GM18517 (cell line): ENCODE results near the gene UAP1L1.
A peak's percentile ranks its signal among the peaks of the same experiment; 100 is the strongest.
"Not testable (repeated sequence)": the region's sequence is repeated elsewhere in the genome, so short reads cannot be mapped to it uniquely, and the experiment has no call there.

Source experiments
- ATAC-seq: cut with Tn5 transposase; IDR thresholded peaks from one replicate; pipeline ENCODE4 v1.9.1; 2021; ENCODE audit warnings: mild to moderate bottlenecking, moderate library complexity; ENCODE audit not compliant: unreplicated experiment

The UAP1L1 gene

GRCh38 chr9:137055385-137056364, 21.6 kb upstream of the UAP1L1 start:
- no peak for ATAC-seq

GRCh38 chr9:137056739-137057415, 20.4 kb upstream of the UAP1L1 start:
- no peak for ATAC-seq

- no peak for ATAC-seq
These were observed 19.8 kb upstream of the UAP1L1 start for GRCh38 chr9:137057545-137057944.

- ATAC-seq = no peak
These were observed 18.6 kb upstream of the UAP1L1 start for GRCh38 chr9:137058521-137059234.

- ATAC-seq = no peak
These were observed 14.9 kb upstream of the UAP1L1 start for GRCh38 chr9:137062384-137062783.

GRCh38 chr9:137062798-137063197, 14.5 kb upstream of the UAP1L1 start:
- ATAC-seq = not testable (repeated sequence)

GRCh38 chr9:137063311-137064026, 13.8 kb upstream of the UAP1L1 start:
- no peak for ATAC-seq

GRCh38 chr9:137064027-137064879, 13.1 kb upstream of the UAP1L1 start:
- no peak for ATAC-seq

- no peak for ATAC-seq
These were observed 12.5 kb upstream of the UAP1L1 start for GRCh38 chr9:137064880-137065164.

GRCh38 chr9:137065336-137065967, 11.9 kb upstream of the UAP1L1 start:
- ATAC-seq = no peak

- no peak for ATAC-seq
These were observed 11.0 kb upstream of the UAP1L1 start for GRCh38 chr9:137066096-137066861.

GRCh38 chr9:137067860-137068538, 9.3 kb upstream of the UAP1L1 start:
- peak; percentile 45 for ATAC-seq

GRCh38 chr9:137068539-137069507, 8.5 kb upstream of the UAP1L1 start:
- no peak for ATAC-seq

- no peak for ATAC-seq
These were observed 7.7 kb upstream of the UAP1L1 start for GRCh38 chr9:137069508-137070091.

GRCh38 chr9:137070201-137070905, 7.0 kb upstream of the UAP1L1 start, which contains the start of gene SAPCD2:
Gene SAPCD2, minus strand, starts transcription at chr9:137070557. Its CDS starts 97 bp downstream, at chr9:137070460.
- ATAC-seq = peak; percentile 66

GRCh38 chr9:137070906-137071275, 6.4 kb upstream of the UAP1L1 start:
- ATAC-seq = peak; percentile 13
